HG03045 (cell line): Measurements from ENCODE around the gene LMBRD2.

Experiments used
- ATAC-seq: cut with Tn5 transposase; IDR thresholded peaks from one replicate; pipeline ENCODE4 v1.9.1; 2021; ENCODE audit warnings: mild to moderate bottlenecking, moderate library complexity; ENCODE audit not compliant: unreplicated experiment

Gene LMBRD2

GRCh38 chr5:36111238-36111637 is 40.4 kb downstream of the LMBRD2 start:
- no peak for ATAC-seq

GRCh38 chr5:36108758-36109460 is 42.8 kb downstream of the LMBRD2 start:
- no peak for ATAC-seq

GRCh38 chr5:36105819-36106218 is 45.9 kb downstream of the LMBRD2 start:
- no peak for ATAC-seq

GRCh38 chr5:36099748-36100147 is 51.9 kb downstream of the LMBRD2 start:
- ATAC-seq, result no peak

GRCh38 chr5:36096486-36096885 is 55.2 kb downstream of the LMBRD2 start:
- ATAC-seq, result no peak

DNA sequence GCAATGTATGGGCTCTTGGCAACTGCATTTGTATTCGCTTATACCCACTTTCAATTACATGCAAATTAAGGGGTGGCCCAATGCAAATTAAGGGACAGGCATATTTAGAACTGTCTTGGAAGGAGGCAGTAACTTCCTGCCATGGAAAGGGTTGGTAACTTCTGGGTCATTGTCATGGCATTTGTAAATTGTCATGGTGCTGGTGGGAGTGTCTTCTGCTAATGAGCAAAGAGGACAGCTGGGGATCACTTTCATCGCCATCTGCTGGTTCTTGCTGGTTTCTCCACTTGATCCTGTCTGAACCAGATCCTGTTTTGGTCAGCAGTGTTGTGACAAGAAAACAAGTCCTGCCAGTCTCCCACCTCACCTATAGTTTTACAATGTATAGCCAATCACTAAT is 61.7 kb downstream of the LMBRD2 start:
- ATAC-seq, result peak; percentile 70

- peak; percentile 93 for ATAC-seq
Measured at GRCh38 chr5:36079200-36079781, 72.4 kb downstream of the LMBRD2 start.

- no peak for ATAC-seq
Measured at GRCh38 chr5:36078430-36078829, 73.3 kb downstream of the LMBRD2 start.

DNA sequence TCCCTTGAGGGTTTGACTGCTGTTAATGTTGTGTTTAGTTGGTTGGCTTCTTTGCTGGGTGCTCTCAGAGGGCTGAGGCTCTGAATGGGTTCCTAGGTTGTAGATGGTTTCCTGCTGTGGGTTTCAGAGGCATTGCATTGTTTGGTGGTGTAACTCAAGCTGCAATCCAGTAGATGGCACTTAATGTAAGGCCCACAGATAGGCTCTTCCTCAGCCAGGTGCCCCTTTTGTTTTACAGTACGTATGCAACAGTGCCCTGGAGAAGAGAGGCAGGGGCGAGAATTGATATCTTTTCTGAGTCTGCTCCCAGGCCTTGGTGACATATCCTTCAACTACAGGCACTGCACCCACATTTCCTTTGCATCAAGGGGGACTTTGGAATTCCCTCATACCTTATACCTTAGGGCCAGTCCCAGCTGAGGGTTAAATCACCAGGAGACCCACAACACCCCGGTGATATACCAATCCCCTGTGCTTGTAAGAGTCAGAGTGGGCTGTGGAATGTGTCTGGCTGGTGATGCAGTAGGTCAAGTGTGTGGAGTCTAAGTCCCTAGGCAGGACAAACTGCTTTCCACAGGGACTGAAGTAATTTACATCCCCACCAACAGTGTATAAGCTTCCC is 78.0 kb downstream of the LMBRD2 start:
- peak; percentile 71 for ATAC-seq

- ATAC-seq, result peak; percentile 77
Measured at GRCh38 chr5:36070687-36071571, 80.8 kb downstream of the LMBRD2 start.

DNA sequence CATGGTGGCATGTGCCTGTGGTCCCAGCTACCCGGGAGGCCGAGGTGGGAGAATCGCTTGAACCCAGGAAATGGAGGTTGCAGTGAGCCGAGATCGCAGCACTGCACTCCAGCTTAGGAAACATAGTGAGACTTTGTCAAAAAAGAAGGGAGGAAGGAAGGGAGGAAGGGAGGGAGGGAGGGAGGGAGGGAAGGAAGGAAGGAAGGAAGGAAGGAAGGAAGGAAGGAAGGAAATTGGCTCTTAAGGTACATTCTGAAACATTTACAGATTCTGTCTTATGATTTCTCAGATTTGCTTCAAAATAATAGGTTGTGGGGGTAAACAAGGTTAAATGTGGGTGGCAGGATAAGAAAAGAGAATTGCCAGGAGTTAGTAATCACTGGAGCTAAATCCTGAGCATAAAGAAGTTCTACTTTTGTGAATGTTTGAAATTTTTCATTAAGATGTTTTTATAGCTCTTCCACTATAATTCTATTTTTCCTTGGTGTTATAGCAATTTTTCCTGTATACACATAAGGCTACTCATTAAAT is 82.9 kb downstream of the LMBRD2 start:
- ATAC-seq, result no peak

- ATAC-seq, result no peak
Measured at GRCh38 chr5:36066540-36067210, 85.0 kb downstream of the LMBRD2 start, which contains the start of gene UGT3A2. Gene UGT3A2 (minus strand): TSS chr5:36066882. CDS start chr5:36066789, 93 bp downstream.

- no peak for ATAC-seq
Measured at GRCh38 chr5:36066001-36066539, 85.6 kb downstream of the LMBRD2 start.

DNA sequence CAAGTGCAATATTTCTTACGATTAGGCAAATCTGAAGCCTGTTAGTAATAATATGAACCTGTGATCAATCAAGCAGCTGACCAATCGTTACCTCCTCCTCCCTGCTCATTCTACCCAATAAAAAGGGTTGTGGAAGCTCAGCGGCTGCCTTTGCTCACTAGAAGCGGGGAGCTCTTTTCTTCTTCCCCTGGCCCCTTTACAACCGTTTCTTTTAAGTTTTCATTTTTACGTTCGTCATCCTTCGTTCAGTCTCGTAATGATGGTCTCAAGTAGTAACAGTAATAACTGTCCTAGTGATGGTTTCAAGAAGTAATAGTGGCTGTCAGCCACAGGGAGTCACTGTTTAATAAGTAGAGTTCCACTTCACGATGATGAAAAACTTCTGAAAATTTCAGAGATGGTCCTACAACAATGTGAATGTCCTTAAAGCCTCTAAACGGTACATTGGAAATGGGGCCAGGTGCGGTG is 91.2 kb downstream of the LMBRD2 start:
- no peak for ATAC-seq

- ATAC-seq, result no peak
Measured at GRCh38 chr5:36059571-36060419, 91.9 kb downstream of the LMBRD2 start.

DNA sequence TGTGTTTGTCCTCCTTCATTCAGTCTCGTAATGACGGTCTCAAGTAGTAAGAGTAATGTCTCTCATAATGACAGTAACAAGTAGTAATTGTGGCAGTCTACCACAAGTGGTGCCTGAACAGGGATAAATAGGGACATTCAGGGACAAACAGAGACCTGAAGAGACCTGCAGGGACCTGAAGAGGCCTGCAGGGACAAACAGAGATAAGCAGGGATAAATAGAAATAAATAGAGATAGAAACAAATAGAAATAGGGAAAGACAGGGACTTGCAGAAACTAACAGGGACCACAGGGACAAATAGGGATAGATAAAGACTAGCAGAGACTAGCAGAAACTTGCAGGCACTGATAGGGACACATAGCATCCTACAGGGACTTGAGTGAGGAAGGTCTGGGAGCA is 92.9 kb downstream of the LMBRD2 start:
- ATAC-seq, result no peak

GRCh38 chr5:36057386-36057785 is 94.3 kb downstream of the LMBRD2 start:
- ATAC-seq, result no peak

GRCh38 chr5:36056422-36056821 is 95.3 kb downstream of the LMBRD2 start:
- ATAC-seq, result no peak

DNA sequence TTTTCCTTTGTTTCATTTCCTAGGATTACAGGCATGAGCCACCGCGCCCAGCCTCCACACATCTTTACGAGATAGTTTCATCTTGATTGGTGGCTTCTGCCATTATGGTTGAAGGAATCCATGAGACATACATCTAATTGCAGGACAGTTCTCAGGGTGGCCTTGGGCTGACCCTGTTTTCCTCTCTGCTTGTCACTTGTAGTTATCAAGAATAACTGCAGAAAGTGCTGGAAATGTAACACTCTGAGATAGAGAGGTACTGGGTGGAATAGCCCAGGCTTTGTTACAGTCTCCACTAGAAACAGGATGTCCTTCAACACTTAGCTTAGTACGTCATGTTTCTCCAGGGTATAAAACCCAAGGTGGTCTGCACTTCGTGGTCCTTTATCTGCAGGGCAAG is 95.7 kb downstream of the LMBRD2 start:
- no peak for ATAC-seq
